GM21367 (cell line): Measurements from ENCODE around the gene VAV2.

Experiments
- ATAC-seq: cut with Tn5 transposase; IDR thresholded peaks from one replicate; pipeline ENCODE4 v1.9.1; 2021; ENCODE audit not compliant: unreplicated experiment

VAV2 gene

GRCh38 chr9:133826289-133827085, 165.6 kb downstream of the VAV2 start:
- ATAC-seq = no peak

DNA sequence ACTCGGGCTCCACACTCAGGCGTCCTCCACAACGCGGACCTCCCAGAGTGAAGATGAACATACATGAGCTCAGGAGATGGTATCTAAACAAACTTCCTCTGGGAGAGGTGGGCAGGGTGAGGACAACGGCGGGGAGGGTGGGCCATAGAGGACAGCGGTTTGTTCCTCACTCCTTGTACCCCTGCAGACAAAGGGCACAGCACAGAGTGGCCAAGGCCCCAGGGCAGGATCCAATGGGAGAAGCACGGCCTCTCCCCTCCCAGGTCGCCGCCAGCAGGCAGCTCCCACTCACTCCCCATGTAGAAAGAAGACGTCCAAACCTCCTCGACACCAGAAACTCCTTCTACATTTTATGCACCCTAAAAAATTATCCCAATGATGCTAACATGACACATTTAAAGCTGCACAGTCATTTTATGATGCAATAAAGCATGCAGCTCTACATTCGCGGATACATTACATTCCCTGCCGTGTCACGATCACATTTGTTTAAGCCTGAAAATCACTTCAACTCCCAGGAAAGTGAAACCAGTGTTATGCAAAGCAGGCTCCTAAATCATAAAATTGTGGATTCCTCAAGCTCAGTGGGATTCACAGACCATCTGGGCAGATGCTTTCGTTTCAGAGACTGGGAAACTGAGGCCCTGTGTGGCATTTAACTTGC, 166.4 kb downstream of the VAV2 start:
- ATAC-seq = no peak

GRCh38 chr9:133824802-133825186, 167.3 kb downstream of the VAV2 start:
- no peak for ATAC-seq

GRCh38 chr9:133824106-133824801, 167.9 kb downstream of the VAV2 start:
- ATAC-seq = no peak

DNA sequence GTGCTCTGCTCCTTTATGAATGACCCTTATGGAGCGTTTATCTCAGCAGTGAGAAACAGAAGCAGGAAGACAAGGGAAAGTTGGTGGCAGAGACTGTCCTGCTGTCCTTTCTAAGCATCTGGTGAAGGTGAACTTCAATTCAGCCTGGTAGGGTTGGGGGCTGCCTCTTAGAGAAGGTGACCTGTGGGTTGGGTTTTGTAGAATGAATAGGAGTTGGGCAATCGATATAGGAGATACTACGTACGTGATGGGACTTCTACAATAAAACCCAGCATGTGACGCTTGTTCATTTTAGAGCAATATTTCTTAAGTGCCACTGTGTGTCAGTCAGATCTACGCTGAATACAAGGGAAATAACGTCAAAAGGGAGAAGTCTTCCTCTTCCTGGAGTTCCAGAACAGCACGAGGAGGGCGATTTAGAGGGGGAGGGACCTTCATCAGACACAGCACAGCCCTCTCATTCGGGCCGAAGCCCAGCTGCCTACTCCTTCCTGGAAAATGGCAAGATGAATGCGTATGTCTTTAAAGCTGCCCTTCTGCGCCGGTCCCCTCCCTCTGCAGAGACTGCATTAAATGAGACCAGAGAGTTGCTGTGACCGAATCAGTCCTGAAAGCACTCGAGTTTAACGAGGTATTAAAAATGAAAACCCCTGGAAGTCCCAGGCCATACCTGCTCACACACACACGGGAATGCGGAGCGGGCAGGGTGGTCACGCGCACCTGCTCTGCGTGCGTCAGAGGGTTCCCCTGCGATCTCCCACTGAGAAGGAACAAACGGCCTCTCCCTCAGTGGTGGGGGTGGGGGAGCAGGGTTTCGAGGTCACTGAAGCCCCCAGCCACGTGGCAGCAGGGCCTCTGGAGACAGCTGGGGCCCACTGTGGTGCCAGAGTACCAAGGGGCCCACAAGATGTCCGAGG, 168.7 kb downstream of the VAV2 start:
- no peak for ATAC-seq

GRCh38 chr9:133822430-133823065, 169.6 kb downstream of the VAV2 start:
- no peak for ATAC-seq

DNA sequence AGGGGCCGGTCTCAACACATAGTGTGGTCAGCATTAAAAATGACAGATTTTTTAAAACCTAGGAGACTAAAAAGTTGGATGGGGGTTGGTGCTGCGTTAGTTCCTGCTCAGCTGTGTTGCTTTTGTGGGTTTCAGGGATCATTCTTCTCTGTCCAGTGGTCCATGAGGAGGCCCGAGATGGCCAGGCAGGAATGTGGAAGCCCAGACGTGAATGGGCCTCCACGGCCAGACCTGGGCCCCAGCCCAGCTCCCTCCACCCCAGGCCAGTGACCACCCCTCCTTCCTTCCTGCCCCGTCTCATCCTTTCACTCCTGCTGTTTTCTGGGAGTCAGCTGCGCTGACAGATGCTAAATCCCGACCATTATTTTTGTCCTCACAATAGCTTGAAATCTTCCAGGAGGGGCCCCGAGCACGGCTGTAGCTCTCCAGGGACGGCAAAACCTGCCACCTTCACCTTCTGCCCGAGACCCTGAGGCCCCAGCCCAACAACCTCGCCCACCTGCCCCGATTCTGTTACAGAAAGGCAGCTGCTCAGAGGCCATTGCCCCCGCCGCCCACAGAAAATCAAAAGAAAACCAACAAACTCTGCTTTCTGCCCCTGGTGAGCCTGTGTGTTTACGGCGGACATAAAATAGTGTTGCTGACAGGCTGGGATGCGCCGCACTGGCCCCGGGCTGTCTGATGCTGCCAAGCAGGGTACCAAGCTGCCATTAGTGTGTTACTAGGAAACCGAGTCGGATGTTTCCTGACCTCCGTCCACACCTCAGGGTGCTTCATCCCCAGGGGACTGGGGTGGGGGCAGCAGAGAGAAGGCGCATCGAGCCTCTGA, 170.3 kb downstream of the VAV2 start:
- no peak for ATAC-seq

DNA sequence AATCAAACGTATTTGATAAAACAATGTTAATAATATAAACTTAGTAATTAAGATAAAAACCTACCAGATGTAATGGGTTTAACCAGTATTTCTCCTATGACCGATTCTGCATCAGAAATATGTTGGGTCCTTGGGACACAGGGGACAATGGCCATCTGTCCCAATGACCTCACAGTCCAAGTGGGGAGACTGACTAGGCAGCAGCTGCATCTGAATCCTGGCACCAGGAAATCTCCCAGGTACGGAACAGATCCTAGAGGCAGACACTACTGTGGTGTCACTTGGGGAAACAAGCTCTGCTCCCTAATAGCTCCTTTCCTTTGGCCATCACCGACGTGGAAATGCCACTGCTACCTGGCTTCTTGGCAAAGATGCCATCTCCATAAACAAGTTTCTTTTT, 172.2 kb downstream of the VAV2 start:
- no peak for ATAC-seq

DNA sequence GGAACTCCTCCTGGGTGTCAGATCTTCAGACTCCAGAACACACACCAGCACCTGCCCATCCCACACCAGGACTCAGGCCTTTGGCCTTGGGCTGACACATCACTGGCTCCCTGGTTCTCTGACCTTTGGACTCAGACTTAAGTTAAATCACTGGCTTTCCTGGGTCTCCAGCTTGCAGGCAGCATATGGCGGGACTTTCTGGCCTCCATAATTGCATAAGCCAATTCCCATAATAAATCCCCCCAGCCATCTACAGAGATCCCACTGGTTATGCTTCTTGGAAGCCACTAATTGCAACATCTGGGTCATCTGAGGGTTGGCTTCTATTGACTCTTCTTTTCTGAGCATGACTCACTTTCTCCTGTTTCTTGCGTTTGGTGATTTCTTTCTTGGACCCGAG, 173.7 kb downstream of the VAV2 start:
- ATAC-seq = no peak

- ATAC-seq = no peak
Measured at GRCh38 chr9:133815781-133816180, 176.3 kb downstream of the VAV2 start.

GRCh38 chr9:133814586-133815208, 177.4 kb downstream of the VAV2 start:
- ATAC-seq = no peak

DNA sequence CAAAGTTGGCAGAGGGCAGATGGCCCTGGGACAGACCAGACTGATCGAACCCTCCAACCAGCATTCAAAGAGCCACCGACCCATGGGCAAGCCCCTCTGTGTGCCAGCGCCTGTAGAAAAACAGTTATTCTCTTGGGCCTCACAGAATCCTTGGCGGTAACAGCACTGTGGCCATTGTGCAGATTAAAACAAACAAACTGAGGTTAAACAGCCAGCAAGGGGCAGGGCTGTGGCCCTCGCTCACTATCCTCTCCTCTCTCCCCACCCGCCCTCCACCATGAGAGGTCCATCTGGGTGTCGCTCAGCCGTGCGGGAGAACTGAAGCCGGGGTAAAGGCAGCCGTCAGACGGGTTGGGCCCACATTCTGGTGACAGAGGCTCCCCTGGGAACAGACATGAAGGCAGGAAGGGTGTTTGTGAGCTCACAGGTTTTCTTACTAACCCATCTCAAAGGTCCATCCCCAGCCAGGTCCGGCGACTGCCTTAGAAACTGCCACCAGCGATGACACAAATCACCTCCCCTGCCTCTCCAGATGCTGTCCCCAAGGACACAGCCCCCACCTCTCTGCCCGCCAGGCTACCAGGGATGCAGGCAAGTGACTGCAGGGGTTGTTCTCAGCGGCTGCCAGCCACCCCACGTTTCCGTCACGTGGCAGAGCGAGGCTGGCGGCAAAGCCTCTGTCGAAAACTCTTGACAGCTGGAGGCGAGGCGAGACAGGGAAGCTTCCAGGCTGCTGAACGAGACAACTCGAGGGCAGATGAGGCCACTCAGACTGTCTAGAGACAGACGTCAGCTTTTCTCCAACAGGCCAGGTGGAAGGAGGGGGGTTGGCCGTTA, 178.2 kb downstream of the VAV2 start:
- ATAC-seq = no peak

- no peak for ATAC-seq
Measured at GRCh38 chr9:133812941-133813748, 179.0 kb downstream of the VAV2 start.

DNA sequence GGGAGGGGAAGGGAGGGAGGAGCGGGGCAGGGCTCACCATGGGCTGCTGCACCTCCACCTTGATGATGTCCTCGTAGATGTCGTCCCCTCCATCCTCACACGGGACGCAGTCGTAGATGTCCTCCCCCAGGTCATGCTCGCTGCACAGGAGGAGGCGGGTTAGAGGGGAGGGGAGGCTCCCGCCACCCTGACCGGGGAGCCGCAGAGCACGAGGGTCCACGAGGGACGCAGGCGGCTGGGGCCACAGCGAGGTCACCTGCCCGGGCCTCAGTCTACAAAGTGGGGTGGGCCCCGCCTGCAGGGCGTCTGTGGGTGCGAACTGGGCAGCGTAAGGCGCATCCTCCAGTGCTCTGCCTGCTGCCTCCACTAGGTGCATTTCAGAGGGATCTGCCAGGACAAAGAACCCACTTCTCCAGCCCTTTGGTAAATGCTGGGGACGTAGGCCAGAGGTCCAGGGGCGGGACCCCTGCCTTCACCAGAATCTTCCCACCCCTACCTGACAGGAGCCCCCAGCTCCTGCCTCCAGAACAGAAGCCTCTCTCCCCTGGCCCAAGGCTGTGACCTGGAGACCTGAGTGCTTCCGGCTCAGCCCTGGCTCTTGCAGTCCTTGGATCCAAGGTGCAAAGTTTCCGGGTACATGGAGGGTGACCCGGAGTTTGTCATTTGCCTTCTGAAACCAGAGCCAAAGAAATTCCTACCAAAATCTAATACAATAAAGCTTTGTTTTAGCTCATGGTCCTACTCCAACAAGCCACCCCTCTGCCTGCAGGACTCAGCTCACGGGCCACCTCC, 179.9 kb downstream of the VAV2 start:
- no peak for ATAC-seq

- ATAC-seq = no peak
Measured at GRCh38 chr9:133811471-133811870, 180.7 kb downstream of the VAV2 start.

- no peak for ATAC-seq
Measured at GRCh38 chr9:133810556-133811195, 181.4 kb downstream of the VAV2 start.
